NCI-H1436 treated with DMSO at 0.1 percent for 48 hours (cell line): ENCODE measurements around the gene EIF4E.
"Not testable (repeated sequence)": the region's sequence is repeated elsewhere in the genome, so short reads cannot be mapped to it uniquely, and the experiment has no call there.

ENCODE experiments used
- DNase-seq: peaks from one replicate; lab custom pipeline; 2025; lab: John Stamatoyannopoulos, UW

EIF4E gene

DNA sequence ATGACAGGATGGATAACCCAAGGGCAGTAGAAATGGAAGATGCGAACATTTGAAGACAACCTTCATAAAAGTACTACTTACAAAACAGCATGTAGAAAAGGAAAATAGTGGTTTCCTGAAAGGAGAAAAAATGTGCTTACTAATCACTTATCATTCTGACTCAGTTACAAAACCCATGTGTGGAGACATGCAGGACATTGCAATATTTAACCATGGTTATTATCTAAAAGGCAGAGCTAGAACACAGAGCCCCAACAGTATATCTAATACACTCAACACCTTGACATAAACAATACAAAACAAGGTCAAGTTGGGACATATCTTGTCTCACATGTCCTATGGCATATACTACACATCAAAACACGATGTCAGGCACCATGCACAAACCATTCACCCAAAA lies 55.9 kb downstream of the EIF4E start:
- no peak for DNase-seq

DNA sequence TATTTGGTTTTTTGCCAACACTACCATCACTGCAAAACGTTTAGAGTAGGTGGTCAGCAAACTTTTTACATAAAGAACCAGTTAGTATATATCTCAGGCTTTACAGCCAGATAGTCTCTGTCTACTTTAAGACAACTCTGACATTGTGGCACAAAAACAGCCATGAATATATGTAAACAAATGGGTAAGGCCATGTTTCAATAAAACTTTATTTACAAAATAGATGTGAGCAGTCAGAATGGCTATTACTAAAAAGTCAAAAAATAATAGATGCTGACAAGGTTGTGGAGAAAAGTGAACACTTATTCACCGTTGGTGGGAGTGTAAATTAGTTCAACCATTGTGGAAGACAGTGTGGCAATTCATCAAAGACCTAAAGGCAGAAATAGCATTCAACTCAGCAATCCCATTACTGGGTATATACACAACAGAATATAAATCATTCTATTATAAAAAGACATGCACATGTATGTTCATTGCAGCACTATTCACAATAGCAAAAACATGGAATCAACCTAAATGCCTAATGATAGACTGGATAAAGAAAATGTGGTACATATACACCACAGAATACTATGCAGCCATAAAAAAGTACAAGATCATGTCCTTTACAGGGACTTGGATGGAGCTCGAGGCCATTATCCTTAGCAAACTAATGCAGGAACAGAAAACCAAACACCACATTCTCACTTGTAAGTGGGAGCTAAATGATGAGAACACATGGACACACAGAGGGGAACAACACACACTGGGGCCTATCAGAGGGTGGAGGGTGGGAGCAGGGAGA lies 56.6 kb downstream of the EIF4E start:
- not testable (repeated sequence) for DNase-seq

DNA sequence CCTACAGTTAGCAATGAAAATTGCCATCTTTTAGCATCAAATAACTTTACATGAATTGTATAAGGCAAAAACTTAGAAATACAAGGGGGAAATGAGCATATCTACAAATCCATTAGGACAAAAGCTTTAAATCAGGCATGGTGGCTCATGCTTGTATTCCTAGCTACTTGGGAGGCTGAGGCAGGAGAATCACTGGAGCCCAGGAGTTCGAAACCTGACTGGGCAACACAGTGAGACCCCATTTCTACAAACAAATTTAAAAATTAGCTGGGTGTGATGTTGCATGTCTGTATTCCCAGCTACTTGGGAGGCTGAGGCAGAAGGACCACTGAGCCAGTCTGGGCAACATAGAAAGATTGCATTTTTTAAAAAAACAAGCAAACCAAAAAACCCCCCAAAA lies 61.3 kb downstream of the EIF4E start:
- DNase-seq: no peak

GRCh38 chr4:98865059-98865458 lies 63.9 kb downstream of the EIF4E start:
- no peak for DNase-seq

GRCh38 chr4:98864560-98864959 lies 64.4 kb downstream of the EIF4E start:
- DNase-seq: no peak

DNA sequence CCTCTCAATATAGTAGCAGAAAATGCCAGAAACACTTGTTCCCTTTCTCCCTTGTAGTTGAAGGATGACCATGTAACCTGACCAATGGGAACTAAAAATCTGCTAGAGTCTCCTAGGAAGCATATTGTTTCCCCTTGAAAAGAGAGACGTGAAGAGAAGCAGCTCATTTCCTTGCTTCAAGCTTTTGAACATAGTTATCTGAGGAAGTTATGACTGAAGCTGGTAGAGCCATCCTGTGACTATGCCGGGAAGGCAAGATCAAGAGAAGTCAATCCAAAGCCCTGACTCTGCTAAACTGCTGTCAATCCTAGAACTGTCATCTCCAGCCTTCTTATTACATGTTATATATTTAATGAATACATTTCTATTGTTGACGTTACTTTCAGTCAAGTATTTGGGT lies 66.6 kb downstream of the EIF4E start:
- DNase-seq: no peak

GRCh38 chr4:98861100-98861884 lies 67.6 kb downstream of the EIF4E start:
- DNase-seq: no peak

DNA sequence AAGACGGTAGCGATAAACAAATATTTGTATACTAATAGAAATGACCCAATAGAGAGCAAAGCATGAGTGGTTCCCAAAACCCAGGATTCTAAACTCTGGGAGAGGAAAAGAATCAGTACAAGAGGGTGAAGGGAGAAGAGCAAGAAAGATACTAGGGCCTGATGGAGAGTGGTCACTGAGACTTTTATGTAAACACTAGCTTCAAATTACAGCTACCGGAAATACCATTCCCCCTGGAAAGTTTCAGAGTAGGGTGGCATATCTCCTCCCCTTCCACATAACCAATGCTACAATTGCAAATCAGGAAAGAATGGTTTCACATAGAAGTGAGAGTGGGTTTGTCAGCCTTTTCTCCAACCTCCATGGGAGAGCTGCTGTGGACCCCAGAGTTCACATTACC lies 77.1 kb downstream of the EIF4E start:
- no peak for DNase-seq

DNA sequence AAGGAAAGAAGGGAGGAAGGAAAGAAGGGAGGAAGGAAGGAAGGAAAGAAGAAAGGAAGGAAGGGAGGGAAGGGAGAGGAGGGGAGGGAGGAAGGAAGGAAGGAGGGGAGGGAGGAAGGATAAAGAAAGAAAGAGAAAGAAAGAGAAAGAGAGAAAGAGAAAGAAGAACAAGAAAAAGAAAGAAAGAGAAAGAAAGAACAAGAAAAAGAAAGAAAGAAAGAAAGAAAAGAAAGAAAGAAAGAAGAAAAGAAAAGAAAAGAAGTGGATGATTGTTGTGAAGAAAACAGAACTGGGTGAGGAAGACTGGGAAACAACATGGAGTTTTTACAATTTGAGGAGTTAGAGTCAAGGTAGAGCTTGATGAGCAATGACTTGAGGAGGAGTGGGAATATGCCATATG lies 78.0 kb downstream of the EIF4E start:
- DNase-seq: no peak

GRCh38 chr4:98848448-98848847 lies 80.5 kb downstream of the EIF4E start:
- DNase-seq: no peak

DNA sequence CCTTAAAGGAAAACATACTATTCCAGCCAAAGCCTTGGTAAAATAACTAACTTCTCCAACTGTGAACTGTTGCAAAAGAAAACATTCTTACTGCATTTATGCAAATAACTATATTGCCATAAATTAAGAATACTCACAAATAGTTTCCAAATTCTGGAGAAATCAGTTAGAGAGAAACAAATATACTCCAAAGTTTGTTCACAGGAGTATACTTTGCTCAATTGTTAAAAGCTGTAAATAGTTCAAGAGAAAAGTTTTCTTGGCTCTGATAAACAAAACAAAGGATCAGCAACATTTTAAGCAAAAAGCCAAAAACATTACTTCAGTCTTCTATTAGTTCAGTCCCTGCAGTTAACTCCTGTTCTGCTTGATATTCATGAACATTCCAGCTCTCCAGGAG lies 83.0 kb downstream of the EIF4E start:
- no peak for DNase-seq

- DNase-seq: not testable (repeated sequence)
Observed at GRCh38 chr4:98842917-98843316, 86.0 kb downstream of the EIF4E start.

GRCh38 chr4:98838977-98839618 lies 89.8 kb downstream of the EIF4E start:
- DNase-seq: no peak

- DNase-seq: no peak
Observed at GRCh38 chr4:98838531-98838930, 90.4 kb downstream of the EIF4E start.

DNA sequence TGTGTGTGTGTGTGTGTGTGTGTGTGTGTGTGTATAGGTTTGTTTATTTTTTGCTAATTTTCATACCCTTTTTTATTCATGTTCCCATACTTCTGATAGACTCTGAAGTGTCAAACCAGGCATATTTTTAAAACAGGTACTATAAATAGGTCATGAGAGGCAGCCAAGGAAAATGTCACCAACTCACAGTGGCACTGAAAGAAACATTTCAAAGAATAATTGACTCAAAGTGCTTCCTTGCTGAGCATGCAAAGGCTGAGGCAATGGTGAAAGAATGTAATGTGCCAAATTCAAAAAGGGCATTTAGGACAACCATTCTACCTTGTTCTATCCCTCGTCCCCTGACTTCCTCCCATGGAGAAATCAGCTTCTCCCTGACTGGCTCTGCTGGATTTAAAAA lies 95.5 kb downstream of the EIF4E start:
- DNase-seq: no peak

DNA sequence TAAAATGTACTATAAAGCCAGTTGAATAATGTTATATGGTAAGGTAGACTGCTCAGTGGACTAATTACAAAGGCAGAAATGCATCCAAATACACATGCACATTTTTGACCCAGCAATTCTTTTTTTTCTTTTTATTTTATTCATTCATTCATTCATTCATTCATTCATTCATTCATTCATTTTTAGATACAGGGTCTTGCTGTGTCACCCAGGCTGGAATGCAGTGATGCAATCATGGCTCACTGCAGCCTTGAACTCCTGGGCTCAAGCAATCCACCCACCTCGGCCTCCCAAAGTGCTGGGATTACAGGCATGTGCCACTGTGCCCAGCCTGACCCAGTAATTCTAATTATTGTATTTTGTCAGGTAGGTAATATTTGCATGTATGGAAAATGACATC lies 97.9 kb downstream of the EIF4E start:
- DNase-seq: not testable (repeated sequence)
